Measurements from ENCODE around the gene SCO2. TPM values are rescaled to one million over a fixed set of nuclear protein-coding genes. Genes with fewer than 3 reads are reported as not detected.
"Not testable (repeated sequence)": the region's sequence is repeated elsewhere in the genome, so short reads cannot be mapped to it uniquely, and the experiment has no call there.

SCO2 gene
- total and polyA plus RNA-seq, 9 of the 15 experiments (the other 6 are each of a cell fraction or from before 2014, with no cell fraction given) = 0.34 to 4.0 (median 1.1) TPM; not detected in 3

DNA sequence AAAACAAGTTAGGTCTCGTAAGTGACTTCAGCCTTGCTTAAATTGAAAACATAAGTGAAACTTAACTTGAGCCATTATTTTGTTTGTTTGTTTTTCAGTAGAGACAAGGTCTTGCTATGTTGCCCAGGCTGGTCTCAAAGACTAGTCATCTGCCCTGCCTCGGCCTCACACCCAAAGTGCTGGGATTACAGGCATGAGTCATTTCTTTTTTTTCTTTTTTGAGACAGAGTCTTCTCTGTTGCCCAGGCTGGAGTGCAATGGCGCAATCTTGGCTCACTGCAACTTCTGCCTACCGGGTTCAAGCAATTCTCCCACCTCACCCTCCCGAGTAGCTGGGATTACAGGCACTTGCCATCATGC is 16.2 kb upstream of the SCO2 start:
- H3K4me1 ChIP-seq (replicated peaks in 1 of 2; ENCODE audit: control insufficient read depth in 2 of 2, insufficient read depth in 2 of 2, low read length in 2 of 2) = peaks cover 15 to 26% of the 10 kb centered on the region in 2 experiments
- intact Hi-C loops (cut with micrococcal nuclease); FAIRE-seq; H4K20me1 ChIP-seq (replicated peaks; ENCODE audit: control insufficient read depth, insufficient read depth, low read length); H3K9me1 ChIP-seq (ENCODE audit: control insufficient read depth, insufficient read depth, low read length); in situ Hi-C loops (cut with MboI); H3K36me3 ChIP-seq (ENCODE audit: control insufficient read depth, insufficient read depth, low read length); H3K79me2 ChIP-seq (ENCODE audit: control insufficient read depth, insufficient read depth, low read length); H3K4me2 ChIP-seq (ENCODE audit: insufficient read depth, low read length); H3K27ac ChIP-seq (ENCODE audit: extremely low read depth, low read depth, low read length); ATAC-seq; H3K4me3 ChIP-seq; H3K9me3 ChIP-seq (replicated peaks; ENCODE audit: control insufficient read depth, insufficient read depth, low read depth, low read length); CTCF ChIA-PET (ENCODE audit: low intra/inter-chr PET ratio); H3K27me3 ChIP-seq (ENCODE audit: control insufficient read depth in 2 of 2, insufficient read depth in 2 of 2, low read length in 2 of 2); DNase-seq (ENCODE audit: extremely low read depth in 1 of 4, low spot score in 3 of 4); BruUV-seq (replicated peaks); H3K9ac ChIP-seq (ENCODE audit: insufficient read depth in 1 of 2, low read depth in 2 of 2, low read length in 2 of 2); H2AFZ ChIP-seq (ENCODE audit: low read depth, low read length); TF ChIP-seq JUND (tag; IDR thresholded peaks at IDR 0.05; ENCODE audit: borderline replicate concordance, low read depth, low read length): not testable (repeated sequence)
- peak; percentile 26; the same call in 1 of the 2 replicates for TF ChIP-seq SMARCE1 (IDR thresholded peaks at IDR 0.05)
- peak; percentile 79 for TF ChIP-seq FOSL1 (tag; conservative IDR thresholded peaks at IDR 0.05)
- peak; percentile 63; the same call in 1 of the 2 replicates for TF ChIP-seq JUND (IDR thresholded peaks at IDR 0.05; ENCODE audit: borderline replicate concordance, low read depth, low read length)
- TF ChIP-seq L3MBTL2 (IDR thresholded peaks at IDR 0.05) = 0 out of 2 replicates have a peak, but pooled peaks have one; percentile 18
- TF ChIP-seq, protein P1, sequence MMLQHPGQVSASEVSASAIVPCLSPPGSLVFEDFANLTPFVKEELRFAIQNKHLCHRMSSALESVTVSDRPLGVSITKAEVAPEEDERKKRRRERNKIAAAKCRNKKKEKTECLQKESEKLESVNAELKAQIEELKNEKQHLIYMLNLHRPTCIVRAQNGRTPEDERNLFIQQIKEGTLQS (IDR thresholded peaks at IDR 0.05) = peak; percentile 76
- TF ChIP-seq, protein P1 (CRISPR knock-in tag; conservative IDR thresholded peaks at IDR 0.05) = not testable (repeated sequence)
- TF ChIP-seq, protein P2, sequence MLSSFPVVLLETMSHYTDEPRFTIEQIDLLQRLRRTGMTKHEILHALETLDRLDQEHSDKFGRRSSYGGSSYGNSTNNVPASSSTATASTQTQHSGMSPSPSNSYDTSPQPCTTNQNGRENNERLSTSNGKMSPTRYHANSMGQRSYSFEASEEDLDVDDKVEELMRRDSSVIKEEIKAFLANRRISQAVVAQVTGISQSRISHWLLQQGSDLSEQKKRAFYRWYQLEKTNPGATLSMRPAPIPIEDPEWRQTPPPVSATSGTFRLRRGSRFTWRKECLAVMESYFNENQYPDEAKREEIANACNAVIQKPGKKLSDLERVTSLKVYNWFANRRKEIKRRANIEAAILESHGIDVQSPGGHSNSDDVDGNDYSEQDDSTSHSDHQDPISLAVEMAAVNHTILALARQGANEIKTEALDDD (IDR thresholded peaks at IDR 0.05) = peak; percentile 87
- TF ChIP-seq CEBPG (CRISPR knock-in tag; IDR thresholded peaks at IDR 0.05) = peak; percentile 62
- peak; percentile 80 to 82 for TF ChIP-seq CEBPG (tag; conservative IDR thresholded peaks at IDR 0.05 in 1 of 2, IDR thresholded peaks at IDR 0.05 in 1 of 2)
- 0 out of 2 replicates have a peak, but pooled peaks have one; percentile 13 for TF ChIP-seq ZNF175 (CRISPR knock-in tag; IDR thresholded peaks at IDR 0.05; ENCODE audit: low read depth)
- peak; percentile 20; the same call in 1 of the 2 replicates for TF ChIP-seq DPF2 (IDR thresholded peaks at IDR 0.05)
- TF ChIP-seq CEBPB (tag; IDR thresholded peaks at IDR 0.05) = peak; percentile 85
- peak; percentile 45 for TF ChIP-seq ZNF121 (CRISPR knock-in tag; conservative IDR thresholded peaks at IDR 0.05)
- TF ChIP-seq ZNF384 (IDR thresholded peaks at IDR 0.05; ENCODE audit: low read depth, low read length) = 0 out of 2 replicates have a peak, but pooled peaks have one; percentile 30
- WGBS (ENCODE audit: insufficient coverage, low coverage, missing lambda C conversion rate) = 35% methylated on average over 5 of the region's 5 CpGs
- POLR2A ChIA-PET = interaction anchor here (0.6 kb wide), 2 partner anchors 17 to 58 kb away, joined by 3 to 5 read pairs; no protein-coding TSS in a partner anchor
